ENCODE results near the gene KIRREL3.

DNA sequence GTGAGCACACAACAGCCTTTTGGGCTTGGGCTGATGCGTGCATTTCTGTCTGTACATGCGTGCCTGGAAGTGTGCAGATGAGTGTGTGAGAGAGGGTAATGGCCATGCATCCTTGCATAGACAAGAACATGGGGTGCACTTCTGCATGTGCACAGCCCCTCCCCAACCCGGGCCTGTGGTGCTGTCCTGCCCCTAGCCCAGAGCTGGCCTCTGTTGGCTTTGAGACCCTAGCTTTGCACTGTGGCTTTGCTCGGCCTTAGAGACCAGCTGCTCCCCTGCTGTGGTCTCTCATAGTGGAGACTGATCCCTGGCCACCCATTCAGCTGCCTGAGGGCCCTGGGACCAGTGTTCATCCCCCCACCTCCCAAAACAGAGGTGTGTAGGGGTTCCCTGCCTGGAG lies 619.7 kb downstream of the KIRREL3 start:
- no peak for TF ChIP-seq MXI1 (IDR thresholded peaks at IDR 0.05; ENCODE audit: low read depth, low read length)
- TF ChIP-seq ELF1 (IDR thresholded peaks at IDR 0.05), result no peak
- TF ChIP-seq, protein P1, sequence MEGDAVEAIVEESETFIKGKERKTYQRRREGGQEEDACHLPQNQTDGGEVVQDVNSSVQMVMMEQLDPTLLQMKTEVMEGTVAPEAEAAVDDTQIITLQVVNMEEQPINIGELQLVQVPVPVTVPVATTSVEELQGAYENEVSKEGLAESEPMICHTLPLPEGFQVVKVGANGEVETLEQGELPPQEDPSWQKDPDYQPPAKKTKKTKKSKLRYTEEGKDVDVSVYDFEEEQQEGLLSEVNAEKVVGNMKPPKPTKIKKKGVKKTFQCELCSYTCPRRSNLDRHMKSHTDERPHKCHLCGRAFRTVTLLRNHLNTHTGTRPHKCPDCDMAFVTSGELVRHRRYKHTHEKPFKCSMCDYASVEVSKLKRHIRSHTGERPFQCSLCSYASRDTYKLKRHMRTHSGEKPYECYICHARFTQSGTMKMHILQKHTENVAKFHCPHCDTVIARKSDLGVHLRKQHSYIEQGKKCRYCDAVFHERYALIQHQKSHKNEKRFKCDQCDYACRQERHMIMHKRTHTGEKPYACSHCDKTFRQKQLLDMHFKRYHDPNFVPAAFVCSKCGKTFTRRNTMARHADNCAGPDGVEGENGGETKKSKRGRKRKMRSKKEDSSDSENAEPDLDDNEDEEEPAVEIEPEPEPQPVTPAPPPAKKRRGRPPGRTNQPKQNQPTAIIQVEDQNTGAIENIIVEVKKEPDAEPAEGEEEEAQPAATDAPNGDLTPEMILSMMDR (IDR thresholded peaks at IDR 0.05), result no peak
- no peak for TF ChIP-seq MEF2A (IDR thresholded peaks at IDR 0.05; ENCODE audit: borderline replicate concordance, low read depth)
- no peak for TF ChIP-seq TAF1 (IDR thresholded peaks at IDR 0.05; ENCODE audit: borderline replicate concordance, low read depth, low read length)
- TF ChIP-seq EZH2phosphoT487 (IDR thresholded peaks at IDR 0.05; ENCODE audit: borderline replicate concordance, low read depth), result no peak
- no peak for TF ChIP-seq NFIC (IDR thresholded peaks at IDR 0.05; ENCODE audit: borderline replicate concordance)
- no peak for TF ChIP-seq TEAD4 (IDR thresholded peaks at IDR 0.05; ENCODE audit: borderline replicate concordance, insufficient read depth)
- TF ChIP-seq, protein P2, sequence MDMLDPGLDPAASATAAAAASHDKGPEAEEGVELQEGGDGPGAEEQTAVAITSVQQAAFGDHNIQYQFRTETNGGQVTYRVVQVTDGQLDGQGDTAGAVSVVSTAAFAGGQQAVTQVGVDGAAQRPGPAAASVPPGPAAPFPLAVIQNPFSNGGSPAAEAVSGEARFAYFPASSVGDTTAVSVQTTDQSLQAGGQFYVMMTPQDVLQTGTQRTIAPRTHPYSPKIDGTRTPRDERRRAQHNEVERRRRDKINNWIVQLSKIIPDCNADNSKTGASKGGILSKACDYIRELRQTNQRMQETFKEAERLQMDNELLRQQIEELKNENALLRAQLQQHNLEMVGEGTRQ (IDR thresholded peaks at IDR 0.05; ENCODE audit: borderline replicate concordance, low read depth, low read length), result no peak
- no peak for TF ChIP-seq SIN3A (IDR thresholded peaks at IDR 0.05; ENCODE audit: borderline replicate concordance, low read depth, low read length)
- TF ChIP-seq, protein P3, sequence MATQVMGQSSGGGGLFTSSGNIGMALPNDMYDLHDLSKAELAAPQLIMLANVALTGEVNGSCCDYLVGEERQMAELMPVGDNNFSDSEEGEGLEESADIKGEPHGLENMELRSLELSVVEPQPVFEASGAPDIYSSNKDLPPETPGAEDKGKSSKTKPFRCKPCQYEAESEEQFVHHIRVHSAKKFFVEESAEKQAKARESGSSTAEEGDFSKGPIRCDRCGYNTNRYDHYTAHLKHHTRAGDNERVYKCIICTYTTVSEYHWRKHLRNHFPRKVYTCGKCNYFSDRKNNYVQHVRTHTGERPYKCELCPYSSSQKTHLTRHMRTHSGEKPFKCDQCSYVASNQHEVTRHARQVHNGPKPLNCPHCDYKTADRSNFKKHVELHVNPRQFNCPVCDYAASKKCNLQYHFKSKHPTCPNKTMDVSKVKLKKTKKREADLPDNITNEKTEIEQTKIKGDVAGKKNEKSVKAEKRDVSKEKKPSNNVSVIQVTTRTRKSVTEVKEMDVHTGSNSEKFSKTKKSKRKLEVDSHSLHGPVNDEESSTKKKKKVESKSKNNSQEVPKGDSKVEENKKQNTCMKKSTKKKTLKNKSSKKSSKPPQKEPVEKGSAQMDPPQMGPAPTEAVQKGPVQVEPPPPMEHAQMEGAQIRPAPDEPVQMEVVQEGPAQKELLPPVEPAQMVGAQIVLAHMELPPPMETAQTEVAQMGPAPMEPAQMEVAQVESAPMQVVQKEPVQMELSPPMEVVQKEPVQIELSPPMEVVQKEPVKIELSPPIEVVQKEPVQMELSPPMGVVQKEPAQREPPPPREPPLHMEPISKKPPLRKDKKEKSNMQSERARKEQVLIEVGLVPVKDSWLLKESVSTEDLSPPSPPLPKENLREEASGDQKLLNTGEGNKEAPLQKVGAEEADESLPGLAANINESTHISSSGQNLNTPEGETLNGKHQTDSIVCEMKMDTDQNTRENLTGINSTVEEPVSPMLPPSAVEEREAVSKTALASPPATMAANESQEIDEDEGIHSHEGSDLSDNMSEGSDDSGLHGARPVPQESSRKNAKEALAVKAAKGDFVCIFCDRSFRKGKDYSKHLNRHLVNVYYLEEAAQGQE (IDR thresholded peaks at IDR 0.05; ENCODE audit: low read depth, low read length), result no peak
- no peak for TF ChIP-seq TCF12 (IDR thresholded peaks at IDR 0.05)
- TF ChIP-seq RCOR1 (IDR thresholded peaks at IDR 0.05; ENCODE audit: low read length), result no peak
- no peak for TF ChIP-seq GABPA (IDR thresholded peaks at IDR 0.05; ENCODE audit: low read depth)

All from SK-N-SH (cell line).